Activated CD8-positive, alpha-beta memory T cell treated with anti-CD3 and anti-CD28 coated beads for 48 hours (primary cell): ENCODE results near the gene IPO9.
"Not testable (repeated sequence)": the region's sequence is repeated elsewhere in the genome, so short reads cannot be mapped to it uniquely, and the experiment has no call there.

Experiments
- DNase-seq, 3 experiments: peaks; one replicate each; pipeline ENCODE4 v3.0.0-alpha.2; 2020; ENCODE audit warnings: low read depth in 2 of 3, low spot score in 2 of 3

IPO9 gene

DNA sequence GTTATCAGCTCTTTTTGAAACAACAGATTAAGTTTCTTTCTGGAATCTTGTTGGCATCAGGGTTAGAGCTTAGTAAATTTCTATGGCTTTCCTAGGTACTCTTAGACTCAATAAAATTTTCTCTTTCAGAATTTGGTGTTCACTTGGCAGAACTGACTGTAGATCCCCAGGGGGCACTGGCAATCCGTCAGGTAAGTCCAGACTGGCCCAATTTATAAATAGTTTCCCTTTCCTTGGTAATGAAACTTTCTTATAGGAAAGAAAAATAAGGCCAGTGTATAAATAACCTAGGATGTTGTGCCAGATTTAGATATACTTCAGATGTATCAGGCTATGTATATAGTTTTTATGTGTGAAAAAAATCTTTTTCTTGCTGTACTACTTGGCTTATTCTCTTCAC lies 18.2 kb downstream of the IPO9 start:
- DNase-seq, result no peak

DNA sequence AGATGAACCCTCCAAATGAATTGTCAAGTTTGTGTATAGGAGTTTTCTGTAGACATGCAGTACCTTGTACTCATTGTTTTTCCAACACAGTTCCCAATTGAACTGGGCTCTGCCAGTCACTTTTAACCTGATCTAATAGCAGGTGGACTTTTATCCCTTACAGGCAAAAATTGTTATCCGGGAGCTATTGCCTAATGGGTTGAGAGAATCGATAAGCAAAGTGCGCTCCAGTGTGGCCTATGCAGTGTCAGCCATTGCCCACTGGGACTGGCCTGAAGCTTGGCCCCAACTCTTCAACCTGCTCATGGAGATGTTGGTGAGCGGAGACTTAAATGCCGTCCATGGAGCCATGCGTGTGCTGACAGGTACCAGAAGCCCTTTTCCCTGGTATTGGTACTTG lies 19.3 kb downstream of the IPO9 start:
- no peak for DNase-seq

DNA sequence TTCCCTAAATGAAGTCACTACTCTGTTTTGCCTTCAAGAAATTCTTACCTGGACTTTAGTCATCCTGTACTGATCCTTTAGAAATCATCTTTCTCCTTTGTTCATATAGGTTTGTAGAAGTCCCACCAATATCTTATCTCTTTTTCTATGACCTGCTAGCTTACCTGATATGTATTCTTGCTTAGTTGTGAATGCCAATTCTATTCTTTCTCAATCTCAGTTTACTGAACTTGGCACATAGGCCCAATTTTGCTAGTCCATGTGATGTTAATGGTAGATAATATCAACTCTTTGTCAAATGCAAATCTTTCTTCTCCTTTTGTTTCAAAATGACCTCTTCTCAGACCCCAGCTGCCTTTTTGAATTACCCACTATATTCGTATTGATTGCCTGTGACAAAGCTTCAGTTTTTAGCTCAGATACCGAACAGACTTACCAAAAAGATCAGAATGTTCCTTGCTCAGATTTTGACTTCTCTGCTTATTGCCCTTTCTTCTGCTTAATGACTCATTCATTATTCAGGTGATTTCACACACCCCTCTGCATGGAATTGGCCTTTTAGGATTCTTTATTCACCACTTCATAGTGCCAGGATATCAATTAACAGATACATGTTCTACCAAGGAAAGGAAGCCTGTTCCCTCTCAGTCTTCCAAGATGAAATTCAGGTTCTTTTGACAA lies 20.6 kb downstream of the IPO9 start:
- DNase-seq, result no peak

DNA sequence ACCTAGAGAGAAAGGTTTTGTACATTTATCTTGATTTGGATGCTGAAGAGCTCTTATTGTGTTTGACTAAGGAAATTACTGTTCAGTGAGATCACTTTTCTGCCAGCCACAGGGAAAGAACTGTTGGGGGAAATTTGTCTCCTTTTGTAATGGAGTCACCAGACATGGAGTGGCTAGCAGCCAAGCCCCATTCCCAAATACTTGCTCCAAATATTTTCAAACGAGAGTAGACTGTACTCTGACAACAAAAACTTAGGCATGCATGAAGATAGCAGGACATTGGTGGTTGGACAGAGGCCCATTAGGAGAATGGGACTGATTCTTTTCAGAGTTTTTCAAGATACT lies 21.1 kb downstream of the IPO9 start:
- DNase-seq, result no peak

DNA sequence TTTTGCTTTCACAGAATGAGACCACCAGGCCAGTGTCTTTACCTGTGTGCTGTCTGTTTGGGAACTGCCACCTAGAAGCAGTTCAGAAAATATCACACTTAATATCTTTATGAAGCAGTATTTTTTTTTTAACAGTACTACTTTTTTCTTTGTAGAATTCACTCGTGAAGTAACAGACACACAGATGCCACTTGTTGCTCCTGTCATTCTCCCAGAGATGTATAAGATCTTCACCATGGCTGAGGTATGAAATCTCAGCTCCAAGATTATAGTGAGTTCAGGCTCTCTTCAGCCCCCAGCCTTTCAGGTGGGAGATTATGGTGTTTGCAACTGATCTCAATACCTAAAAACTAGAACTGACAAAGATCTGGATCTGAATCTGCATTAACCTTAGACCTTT lies 23.0 kb downstream of the IPO9 start:
- no peak for DNase-seq

DNA sequence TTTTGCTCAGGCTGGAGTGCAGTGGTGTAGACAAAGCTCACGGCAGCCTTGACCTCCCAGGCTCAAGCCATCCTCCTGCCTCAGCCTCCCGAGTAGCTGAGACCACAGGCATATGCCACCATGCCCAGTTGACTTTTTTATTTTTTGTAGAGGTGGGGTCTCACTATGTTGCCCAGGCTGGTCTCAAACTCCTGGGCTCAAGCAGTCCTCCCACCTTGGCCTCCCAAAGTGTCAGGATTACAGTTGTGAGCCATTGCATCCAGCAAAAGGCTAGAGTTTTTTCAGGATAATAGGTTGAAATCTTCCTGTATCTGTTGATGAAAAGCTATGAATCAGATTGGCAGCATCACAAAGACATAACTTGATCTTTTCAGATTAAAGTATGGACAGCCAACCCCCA lies 27.8 kb downstream of the IPO9 start:
- DNase-seq, result not testable (repeated sequence)

DNA sequence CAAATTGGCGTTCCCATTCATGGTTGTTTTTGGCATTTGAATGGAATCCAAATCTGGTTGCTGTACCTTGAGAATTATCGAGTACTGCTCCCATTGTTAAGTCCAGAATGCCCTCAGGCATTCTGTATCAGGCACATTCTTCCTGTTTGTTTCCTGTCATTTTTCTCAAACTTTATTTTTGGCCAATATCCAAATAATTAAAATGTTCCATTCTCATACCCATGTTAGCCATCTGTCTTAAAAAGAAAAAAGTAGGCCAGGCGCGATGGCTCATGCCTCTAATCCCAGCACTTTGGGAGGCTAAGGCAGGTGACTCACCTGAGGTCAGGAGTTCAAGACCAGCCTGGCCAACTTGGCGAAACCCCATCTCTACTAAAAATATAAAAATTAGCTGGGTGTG lies 30.5 kb downstream of the IPO9 start:
- no peak for DNase-seq

DNA sequence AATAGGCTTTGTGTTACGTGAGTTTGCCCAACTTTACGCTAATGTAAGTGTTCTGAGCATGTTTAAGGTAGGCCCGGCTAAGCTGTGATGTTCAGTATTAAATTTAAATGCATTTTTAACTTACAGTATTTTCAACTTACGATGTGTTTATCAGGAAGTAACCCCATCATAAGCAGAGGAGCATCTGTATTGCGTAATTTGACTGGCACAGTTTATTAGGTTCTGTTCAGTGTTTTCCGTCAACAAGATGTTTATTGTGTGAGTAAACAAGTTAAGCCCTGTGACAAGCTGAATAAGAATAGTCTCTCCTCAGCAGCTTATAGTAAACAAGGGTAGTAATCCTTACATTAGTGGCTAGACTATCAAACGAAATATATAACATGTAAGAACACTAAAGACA lies 32.5 kb downstream of the IPO9 start:
- no peak for DNase-seq

DNA sequence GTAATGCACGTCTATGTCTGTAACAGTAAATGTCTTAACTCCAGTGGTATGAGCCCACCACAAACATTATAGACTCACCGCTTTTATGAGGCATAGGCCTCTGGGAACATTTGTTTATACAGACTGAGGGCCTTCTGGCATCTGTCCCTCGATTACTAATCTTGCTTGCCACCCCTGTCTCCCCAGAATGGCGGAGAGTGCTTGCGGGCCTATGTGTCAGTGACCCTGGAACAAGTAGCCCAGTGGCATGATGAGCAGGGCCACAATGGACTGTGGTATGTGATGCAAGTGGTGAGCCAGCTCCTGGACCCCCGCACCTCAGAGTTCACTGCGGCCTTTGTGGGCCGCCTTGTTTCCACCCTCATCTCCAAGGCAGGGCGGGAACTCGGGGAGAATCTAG lies 41.4 kb downstream of the IPO9 start:
- DNase-seq, result no peak

DNA sequence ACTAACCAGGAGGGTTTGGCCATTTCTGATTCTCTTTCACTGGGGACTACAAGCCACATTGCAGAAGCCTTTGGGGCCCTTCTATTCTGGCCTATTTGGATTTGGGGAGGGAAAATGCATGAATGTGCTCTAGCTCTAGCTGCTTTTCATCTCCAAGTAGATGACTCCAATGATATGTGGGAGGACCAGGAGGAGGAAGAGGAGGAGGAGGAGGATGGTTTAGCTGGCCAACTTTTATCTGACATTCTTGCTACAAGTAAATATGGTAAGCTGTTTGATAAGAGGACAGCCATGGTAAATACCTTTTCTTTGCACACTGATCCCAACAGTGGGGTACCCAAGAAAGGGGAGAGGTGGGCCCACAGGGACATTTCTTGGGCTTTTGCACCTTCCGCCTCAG lies 45.7 kb downstream of the IPO9 start:
- DNase-seq, result no peak

DNA sequence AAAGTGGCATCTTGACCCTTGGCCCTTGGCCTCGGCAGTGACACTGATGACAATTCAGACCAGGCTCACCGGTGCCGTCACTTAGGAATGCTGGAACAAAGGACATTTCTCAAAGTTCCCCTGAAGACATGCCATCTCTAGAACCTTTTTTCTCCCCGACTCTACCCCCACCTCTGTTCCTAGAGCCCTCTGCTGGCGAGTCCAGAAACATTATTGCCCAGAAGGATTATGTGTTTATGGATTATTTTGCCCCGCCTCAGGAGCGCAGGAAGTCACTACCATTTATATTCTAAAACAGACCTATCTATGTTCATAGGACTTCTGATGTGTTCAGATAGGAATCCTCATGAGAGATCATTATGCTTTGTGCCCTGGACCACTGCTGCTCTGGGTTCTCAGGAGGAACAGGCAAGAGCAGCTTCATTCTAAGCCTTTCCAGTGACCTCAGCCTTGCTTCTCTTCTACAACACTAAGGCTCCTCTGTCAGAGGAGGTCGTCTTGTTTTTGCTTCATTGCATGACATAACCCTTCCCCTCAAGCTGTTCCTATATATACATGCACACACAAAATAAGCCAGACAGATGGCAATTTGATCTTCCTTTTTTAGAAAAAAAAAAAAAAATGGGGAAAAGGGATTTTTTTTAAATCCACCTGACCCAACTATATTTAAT lies 47.3 kb downstream of the IPO9 start:
- DNase-seq, result no peak

DNA sequence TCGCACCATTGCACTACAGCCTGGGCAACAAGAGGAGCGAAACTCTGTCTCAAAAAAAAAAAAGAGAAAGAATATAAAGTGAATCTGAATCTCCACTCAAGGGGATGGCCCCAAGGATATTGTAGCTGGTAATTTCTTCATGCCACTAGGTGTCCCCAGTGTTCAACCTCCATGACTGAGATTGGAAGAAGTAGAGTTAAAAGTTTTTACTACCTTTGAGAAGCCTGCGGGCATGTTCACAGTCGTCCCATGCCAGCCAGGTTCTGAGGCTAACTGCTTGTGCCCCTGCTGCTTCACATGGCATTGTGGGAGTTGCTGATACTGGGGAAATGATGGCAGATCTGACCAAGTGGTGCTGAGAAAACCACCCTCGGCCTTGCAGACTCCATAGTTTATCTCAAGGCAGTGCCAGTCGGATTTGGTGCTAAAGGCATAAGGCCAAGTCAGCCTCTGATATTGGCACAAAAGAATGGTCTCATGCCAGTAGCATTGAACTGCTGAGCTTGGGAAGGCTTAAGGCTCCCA lies 49.0 kb downstream of the IPO9 start:
- DNase-seq, result no peak

DNA sequence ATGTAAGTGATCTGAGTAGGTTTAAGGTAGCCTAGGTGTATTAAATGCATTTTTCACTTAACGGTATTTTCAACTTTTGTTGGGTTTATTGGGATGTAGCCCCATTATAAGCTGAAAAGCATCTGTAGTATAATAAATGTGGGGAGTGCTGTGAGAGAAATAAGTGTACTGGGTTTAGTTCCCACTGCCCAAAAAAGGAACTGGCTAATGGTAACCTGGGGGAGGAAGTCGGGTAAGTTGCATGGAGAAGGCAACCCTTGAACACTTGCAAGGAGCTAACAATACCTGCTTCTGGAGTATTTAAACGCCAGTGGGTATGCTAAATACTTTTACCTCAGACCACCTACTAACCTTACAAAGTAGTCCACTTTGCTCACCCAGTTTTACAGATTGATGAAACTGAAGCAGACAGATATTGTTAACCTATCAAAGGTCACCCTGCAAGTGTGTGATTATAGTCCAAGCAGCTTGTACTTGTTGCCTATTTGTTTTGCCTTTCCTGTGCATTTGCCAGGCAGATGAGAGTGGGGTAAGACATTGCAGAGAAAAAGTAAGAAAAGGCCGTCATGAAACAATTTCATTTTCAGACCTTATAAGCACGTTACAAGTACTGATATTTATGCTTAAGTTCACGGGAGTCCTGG lies 52.1 kb downstream of the IPO9 start:
- DNase-seq, result no peak

DNA sequence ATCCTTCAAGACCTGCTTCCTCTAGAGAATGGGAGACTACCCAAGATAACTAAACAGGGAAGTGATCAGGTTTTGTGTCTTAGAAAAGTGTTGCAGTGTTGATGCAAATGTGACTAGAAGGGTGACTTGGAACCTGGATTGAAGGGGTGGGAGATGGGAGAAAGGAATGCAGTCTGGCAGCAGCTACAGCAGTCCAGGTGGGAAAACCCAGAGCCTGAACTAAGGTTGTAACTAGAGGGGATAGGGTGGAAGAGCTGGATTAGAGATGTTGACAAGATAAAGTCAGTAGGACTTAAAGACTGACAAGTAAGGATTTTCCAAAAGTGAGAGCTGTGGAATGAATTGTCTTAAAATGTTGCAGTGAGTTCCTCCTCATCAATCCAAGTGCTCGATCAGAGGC lies 52.7 kb downstream of the IPO9 start:
- no peak for DNase-seq

DNA sequence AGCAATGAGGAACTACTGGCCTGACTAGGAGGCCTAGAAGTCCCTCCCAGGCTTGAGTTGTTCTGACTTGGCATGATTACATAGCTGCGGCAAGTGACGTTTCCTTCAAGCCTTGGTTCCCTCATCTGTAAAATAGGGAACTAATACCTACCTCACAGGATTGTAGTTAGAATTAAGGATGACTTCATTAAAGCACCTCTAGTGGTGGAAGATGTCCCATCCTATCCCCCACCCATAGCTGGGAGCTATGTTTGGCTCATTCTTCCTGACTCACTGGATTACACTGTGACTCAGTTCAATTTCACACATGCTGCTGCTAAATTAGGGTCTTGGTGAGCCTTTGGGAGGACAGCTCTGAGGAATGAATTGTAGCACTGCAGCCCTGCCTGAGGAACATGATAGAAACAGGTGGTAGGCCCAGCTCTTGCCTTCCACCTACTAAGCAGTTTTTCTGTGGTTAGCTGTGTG lies 53.7 kb downstream of the IPO9 start:
- DNase-seq, result no peak

DNA sequence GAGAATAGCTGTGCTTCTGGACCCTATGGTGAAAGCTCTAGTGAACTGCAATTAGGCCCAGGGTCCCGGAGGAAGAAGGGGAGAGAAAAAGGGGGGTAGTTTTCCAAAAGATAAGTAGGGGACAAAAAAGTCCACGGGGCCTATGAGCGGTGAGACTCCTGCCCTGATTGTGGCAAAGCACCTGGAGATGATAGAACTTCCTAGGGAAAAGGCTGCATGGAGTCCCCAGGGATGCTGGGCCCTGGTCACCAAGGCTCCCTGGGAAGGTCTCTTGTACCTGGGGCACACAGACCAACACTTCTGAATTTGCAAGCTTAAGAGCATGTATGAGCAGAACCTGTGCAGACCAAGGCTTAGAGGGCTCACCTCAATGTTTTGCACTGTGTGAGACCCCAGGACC lies 54.3 kb downstream of the IPO9 start:
- DNase-seq, result no peak

DNA sequence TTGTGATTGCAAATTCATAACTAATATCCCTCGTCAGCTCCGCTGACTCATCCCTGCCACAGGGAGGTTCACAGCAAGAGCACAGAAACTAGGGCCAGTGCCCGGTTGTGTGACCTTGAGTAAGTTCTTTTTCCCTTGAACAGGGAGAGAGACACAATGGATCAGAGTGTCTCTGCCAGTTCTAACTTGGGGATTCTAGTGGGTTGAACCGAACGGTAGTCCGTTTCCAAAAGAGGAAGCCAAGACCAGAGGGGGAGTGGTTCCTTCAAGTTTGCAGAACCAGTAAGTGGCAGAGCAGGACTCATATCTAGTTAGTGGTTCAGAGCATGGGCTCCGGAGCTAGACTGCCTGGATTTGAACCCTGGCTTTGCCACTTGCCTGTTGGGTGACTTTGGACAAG lies 54.8 kb downstream of the IPO9 start:
- DNase-seq, result no peak

DNA sequence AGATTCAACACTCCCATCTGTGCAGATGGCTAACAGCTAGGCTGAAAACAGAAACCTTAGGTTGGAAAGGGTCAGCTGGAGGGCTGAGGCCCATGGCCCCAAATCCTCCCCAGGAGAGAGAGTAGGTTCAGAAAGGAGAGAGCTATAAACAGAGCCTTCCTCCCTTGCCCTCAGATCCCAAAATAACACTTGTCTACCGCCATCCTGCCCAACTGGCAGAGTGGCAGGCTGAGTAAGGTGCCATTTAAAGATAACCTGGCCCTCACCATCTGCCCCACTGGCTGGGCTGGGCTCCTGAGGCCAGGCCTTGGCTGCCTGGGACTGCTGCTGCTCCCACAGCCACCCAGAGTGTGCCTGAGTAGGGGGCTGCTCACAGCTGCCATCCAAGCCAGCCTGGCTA lies 55.5 kb downstream of the IPO9 start:
- DNase-seq, result no peak

DNA sequence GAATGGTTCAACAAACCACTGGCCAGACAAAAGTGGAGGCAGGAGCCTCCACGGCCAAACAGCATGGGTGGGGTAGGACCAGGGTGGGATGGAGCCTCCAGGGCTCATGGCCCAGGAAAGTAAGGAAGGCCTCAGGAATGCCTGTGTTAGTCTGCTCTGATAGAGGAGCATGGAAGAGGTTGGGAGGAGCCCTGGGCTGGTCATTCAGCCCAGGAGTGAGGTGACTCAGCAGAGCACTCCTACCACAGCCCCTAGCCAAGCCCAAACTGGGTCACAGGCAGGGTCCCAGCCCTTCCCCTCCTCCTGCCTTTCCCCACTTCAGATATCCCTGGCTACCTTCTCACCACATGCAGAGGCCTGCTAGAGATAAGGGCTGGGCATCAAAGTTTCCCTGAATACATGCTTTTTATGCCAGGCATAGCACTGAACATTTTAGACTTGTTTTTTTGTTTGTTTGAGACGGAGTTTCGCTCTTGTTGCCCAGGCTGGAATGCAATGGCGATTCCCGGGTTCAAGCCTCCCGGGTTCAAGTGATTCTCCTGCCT lies 56.6 kb downstream of the IPO9 start:
- DNase-seq, result no peak

DNA sequence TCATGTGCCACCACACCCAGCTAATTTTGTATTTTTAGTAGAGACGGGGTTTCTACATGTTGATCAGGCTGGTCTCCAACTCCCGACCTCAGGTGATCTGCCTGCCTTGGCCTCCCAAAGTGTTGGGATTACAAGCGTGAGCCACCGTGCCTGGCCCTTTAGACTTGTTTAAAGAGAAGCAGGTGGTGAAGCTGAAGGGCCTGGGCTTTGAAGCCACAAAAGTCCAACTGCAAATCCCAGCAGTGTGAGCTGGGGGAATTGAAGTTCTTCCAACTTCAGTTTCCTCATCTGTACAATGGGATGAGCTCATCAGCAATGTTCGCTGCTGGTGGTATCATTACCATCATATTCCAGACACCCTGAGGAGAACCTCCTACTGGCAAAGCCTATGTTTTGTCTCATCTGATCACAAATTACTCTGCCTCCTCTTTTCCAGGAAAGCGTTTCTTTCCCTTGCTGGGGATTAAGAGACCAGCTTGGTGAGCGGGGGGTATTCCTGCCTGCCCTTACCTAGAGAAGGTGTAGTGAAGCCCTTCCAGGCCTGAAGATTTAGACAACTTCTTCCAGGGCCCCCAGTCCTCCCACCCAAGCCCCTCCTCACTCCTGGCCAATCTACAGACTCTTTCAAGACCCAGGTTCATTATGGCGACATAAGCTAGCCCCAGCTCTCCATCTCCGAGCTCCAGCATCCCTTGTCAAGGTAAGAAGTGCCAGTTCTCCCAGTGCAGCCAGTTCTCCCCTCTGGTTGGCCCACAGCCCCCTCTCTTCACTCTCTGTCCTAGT lies 57.3 kb downstream of the IPO9 start:
- no peak for DNase-seq

DNA sequence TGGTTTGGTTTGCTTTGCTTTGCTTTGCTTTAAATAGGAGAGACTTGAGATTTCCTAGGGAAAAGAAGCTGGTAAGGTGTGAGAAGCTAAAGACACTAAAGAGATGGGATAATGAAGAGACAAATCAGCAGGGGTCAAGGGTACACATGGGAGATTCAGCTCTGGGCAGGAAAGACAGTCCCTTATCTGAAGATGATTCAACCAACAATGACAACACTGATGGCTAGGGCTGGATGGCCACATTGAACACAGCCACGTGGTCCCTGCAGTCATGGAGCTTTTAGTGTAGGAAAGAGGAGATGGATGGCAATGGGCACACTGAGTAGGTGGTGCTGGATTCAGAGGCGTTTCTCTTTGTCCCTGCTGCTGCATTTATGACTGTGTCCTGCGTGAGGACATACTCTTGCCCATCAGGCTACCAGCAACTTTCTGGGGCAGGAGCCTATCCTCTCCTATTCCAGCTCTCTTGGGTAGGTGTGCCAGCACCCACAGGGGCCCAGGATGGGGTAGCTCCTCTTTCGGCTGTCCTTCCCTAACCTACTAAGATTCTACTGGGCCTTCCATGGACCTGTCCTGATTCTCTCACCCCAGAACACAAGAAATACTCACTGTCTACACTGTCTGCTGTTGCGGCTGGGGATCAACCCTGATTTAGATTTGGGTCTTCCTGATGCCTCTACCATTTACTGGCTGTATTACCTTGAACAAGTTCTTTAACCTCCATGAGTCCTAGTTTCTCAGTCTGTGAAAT lies 58.3 kb downstream of the IPO9 start:
- no peak for DNase-seq
